ENCODE measurements around the gene FANCM. TPM values are rescaled to one million over a fixed set of nuclear protein-coding genes. Genes with fewer than 3 reads are reported as not detected.
"Not testable (repeated sequence)": the region's sequence is repeated elsewhere in the genome, so short reads cannot be mapped to it uniquely, and the experiment has no call there.

FANCM gene
- total RNA-seq, 1 donor: 13.9 TPM

- DNase-seq (ENCODE audit: low read depth): peak; percentile 64
- TF ChIP-seq CTCF (IDR thresholded peaks at IDR 0.05; ENCODE audit: insufficient read depth, low read length): no peak
- H3K4me3 ChIP-seq (ENCODE audit: low read depth, low read length): no peak overlapping the region
Observed at GRCh38 chr14:45198551-45198950, 62.8 kb downstream of the FANCM start.

DNA sequence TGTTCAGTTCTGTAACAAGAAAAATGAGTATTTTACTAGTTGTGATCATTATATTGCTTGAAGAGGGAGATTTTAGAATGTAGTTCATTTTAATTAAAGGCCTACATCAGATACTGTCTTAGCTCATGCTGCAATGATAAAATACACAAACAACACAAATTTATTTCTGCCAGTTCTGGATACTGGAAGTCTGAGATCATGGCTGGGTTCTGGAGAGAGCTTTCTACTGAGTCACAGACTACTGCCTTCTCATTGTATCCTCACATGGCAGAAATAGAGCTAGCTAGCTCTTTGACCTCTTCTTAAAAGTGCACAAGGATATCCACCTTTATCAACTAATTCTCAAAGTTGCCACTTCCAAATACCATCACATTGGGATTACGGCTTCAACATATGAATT, 63.5 kb downstream of the FANCM start:
- TF ChIP-seq CTCF (IDR thresholded peaks at IDR 0.05; ENCODE audit: insufficient read depth, low read length): no peak
- no peak overlapping the region for H3K4me3 ChIP-seq (ENCODE audit: low read depth, low read length)
- DNase-seq (ENCODE audit: low read depth): peak; percentile 46

- DNase-seq (ENCODE audit: low read depth): no peak
- TF ChIP-seq CTCF (IDR thresholded peaks at IDR 0.05; ENCODE audit: insufficient read depth, low read length): no peak
- no peak overlapping the region for H3K4me3 ChIP-seq (ENCODE audit: low read depth, low read length)
Observed at GRCh38 chr14:45201905-45202304, 66.2 kb downstream of the FANCM start.

- H3K4me3 ChIP-seq (ENCODE audit: low read depth, low read length): no peak overlapping the region
- no peak for TF ChIP-seq CTCF (IDR thresholded peaks at IDR 0.05; ENCODE audit: insufficient read depth, low read length)
- no peak for DNase-seq (ENCODE audit: low read depth)
Observed at GRCh38 chr14:45204241-45204640, 68.5 kb downstream of the FANCM start.

- DNase-seq (ENCODE audit: low read depth): no peak
- no peak for TF ChIP-seq CTCF (IDR thresholded peaks at IDR 0.05; ENCODE audit: insufficient read depth, low read length)
- no peak overlapping the region for H3K4me3 ChIP-seq (ENCODE audit: low read depth, low read length)
Observed at GRCh38 chr14:45210159-45210558, 74.4 kb downstream of the FANCM start.

DNA sequence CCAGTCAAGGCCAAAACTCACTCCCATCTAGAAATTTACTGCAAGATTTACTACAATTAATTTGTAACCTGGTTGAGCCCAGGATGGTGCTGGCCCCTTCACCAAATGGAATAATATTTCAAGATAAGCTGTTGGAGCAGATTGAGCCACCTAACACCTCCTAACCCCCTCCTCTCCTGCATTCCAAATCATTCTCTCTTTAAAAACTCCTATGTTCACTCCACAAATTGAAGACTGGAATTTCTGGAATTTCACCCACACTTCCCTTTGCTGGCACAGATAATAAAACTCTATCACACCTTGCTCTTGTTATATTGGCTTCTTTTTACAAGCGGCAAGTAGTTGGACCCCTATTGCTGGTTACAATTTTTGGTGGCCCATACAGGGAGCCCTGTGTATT, 75.6 kb downstream of the FANCM start:
- no peak overlapping the region for H3K4me3 ChIP-seq (ENCODE audit: low read depth, low read length)
- TF ChIP-seq CTCF (IDR thresholded peaks at IDR 0.05; ENCODE audit: insufficient read depth, low read length): no peak
- no peak for DNase-seq (ENCODE audit: low read depth)

DNA sequence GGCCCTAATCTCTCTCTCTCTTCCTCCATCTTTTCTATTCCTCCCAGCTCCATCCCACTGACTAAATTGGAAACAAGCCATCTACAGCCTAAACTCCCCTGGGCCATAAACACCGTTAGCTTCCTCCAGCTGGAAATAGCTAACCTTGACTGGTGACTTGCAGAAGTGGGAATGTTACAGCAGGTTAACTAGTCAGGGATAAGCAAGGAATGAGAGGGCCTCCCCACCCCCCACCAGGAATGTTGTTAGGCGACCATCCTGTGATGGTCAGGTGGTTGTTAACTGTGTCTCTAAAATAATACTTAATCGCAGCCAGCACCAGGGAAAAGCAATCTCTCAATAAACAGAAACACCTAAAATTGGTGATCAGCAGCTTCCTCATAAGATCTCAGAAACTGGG, 76.5 kb downstream of the FANCM start:
- H3K4me3 ChIP-seq (ENCODE audit: low read depth, low read length): no peak overlapping the region
- DNase-seq (ENCODE audit: low read depth): no peak
- no peak for TF ChIP-seq CTCF (IDR thresholded peaks at IDR 0.05; ENCODE audit: insufficient read depth, low read length)

- DNase-seq (ENCODE audit: low read depth); H3K4me3 ChIP-seq (ENCODE audit: low read depth, low read length): not testable (repeated sequence)
Observed at GRCh38 chr14:45213716-45214115, 78.0 kb downstream of the FANCM start.

GRCh38 chr14:45214341-45214740, 78.6 kb downstream of the FANCM start:
- not testable (repeated sequence) for DNase-seq (ENCODE audit: low read depth); H3K4me3 ChIP-seq (ENCODE audit: low read depth, low read length)

Measured in fibroblast of the aortic adventitia (primary cell).